Measurements from ENCODE around the gene SIGLEC1. TPM values are rescaled to one million over a fixed set of nuclear protein-coding genes. Genes with fewer than 3 reads are reported as not detected.

SIGLEC1 gene
- total and polyA plus RNA-seq, 2 donors (not counting 3 experiments of a cell fraction or from before 2014, with no cell fraction given), result not detected

- Histone ChIP-seq H2AFZ (ENCODE audit: low read depth, low read length) (no peak overlapping the region), H3K36me3 (ENCODE audit: control insufficient read depth in 2 of 2, extremely low read depth in 1 of 2, insufficient read depth in 2 of 2, low read length in 2 of 2) (no peaks in the 10 kb centered on the region), H3K9me1 (replicated peaks; ENCODE audit: control insufficient read depth, extremely low read depth, insufficient read depth, low read length) (no peaks in the 10 kb centered on the region), H3K9me3 (replicated peaks; ENCODE audit: control insufficient read depth, insufficient read depth, low read length) (no peaks in the 10 kb centered on the region), H3K27ac (ENCODE audit: insufficient read depth, low read depth, low read length) (no peak overlapping the region), H4K20me1 (replicated peaks; ENCODE audit: control insufficient read depth, extremely low read depth, insufficient read depth, low read length) (no peaks in the 10 kb centered on the region), H3K4me2 (ENCODE audit: insufficient read depth, low read length) (no peak overlapping the region), H3K27me3 (ENCODE audit: control insufficient read depth in 2 of 2, insufficient read depth in 2 of 2, low read length in 2 of 2) (no peaks in the 10 kb centered on the region), H3K9ac (replicated peaks; ENCODE audit: extremely low read depth, insufficient read depth, low read length) (no peak overlapping the region), H3K79me2 (ENCODE audit: control insufficient read depth, insufficient read depth, low read length) (no peaks in the 10 kb centered on the region), H3K4me3 (replicated peaks in 1 of 3; ENCODE audit: insufficient read depth in 1 of 3, low read depth in 1 of 3, low read length in 3 of 3) (no peak overlapping the region), H3K4me1 (ENCODE audit: control insufficient read depth, extremely low read depth, insufficient read depth, low read length) (no peaks in the 10 kb centered on the region)
- ChIA-PET POLR2A (no interaction called here), CTCF (interaction anchor here (1.4 to 12.6 kb wide), 3 partner anchors 10 to 23 kb away, joined by 4 to 112 read pairs (median 22); partner anchors contain the start of gene ADAM33)
- dilution Hi-C loops (cut with MboI; ENCODE audit: extremely low pct_ligation_motif_present, low sequenced_read_pairs), result no loop called here
- intact Hi-C loops (cut with micrococcal nuclease), result no loop called here
- no TSS peak for BruUV-seq (replicated peaks)
- TF ChIP-seq POLR2A (IDR thresholded peaks at IDR 0.05; ENCODE audit: low read depth, low read length) (no peak), JUN (IDR thresholded peaks at IDR 0.05; ENCODE audit: borderline replicate concordance, insufficient read depth, insufficient read length, low read depth) (no peak), FOS (IDR thresholded peaks at IDR 0.05; ENCODE audit: borderline replicate concordance, insufficient read depth, low read length) (no peak), POLR2AphosphoS5 (IDR thresholded peaks at IDR 0.05; ENCODE audit: insufficient read depth, low read depth, low read length) (no peak), EZH2 (IDR thresholded peaks at IDR 0.05; ENCODE audit: borderline replicate concordance, low read depth, low read length, severe bottlenecking) (no peak), MYC (IDR thresholded peaks at IDR 0.05; ENCODE audit: low read depth, low read length) (no peak), GATA2 (IDR thresholded peaks at IDR 0.05; ENCODE audit: insufficient read depth, insufficient read length, low read depth, low read length) (no peak)
- TF ChIP-seq, protein P1, sequence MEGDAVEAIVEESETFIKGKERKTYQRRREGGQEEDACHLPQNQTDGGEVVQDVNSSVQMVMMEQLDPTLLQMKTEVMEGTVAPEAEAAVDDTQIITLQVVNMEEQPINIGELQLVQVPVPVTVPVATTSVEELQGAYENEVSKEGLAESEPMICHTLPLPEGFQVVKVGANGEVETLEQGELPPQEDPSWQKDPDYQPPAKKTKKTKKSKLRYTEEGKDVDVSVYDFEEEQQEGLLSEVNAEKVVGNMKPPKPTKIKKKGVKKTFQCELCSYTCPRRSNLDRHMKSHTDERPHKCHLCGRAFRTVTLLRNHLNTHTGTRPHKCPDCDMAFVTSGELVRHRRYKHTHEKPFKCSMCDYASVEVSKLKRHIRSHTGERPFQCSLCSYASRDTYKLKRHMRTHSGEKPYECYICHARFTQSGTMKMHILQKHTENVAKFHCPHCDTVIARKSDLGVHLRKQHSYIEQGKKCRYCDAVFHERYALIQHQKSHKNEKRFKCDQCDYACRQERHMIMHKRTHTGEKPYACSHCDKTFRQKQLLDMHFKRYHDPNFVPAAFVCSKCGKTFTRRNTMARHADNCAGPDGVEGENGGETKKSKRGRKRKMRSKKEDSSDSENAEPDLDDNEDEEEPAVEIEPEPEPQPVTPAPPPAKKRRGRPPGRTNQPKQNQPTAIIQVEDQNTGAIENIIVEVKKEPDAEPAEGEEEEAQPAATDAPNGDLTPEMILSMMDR (IDR thresholded peaks at IDR 0.05; ENCODE audit: extremely low read depth in 1 of 2, insufficient read depth in 1 of 2, low read depth in 1 of 2, low read length in 2 of 2), result no peak
- TF ChIP-seq, protein P2, sequence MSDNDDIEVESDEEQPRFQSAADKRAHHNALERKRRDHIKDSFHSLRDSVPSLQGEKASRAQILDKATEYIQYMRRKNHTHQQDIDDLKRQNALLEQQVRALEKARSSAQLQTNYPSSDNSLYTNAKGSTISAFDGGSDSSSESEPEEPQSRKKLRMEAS (IDR thresholded peaks at IDR 0.05; ENCODE audit: insufficient read depth, insufficient read length), result no peak
- no peak for FAIRE-seq
- no peak for DNase-seq (ENCODE audit: low read depth, low spot score)
Observed at GRCh38 chr20:3699037-3699436, 13.4 kb downstream of the SIGLEC1 start.
